HepG2 (cell line): ENCODE measurements around the gene CATSPERD. TPM values are rescaled to one million over a fixed set of nuclear protein-coding genes. Genes with fewer than 3 reads are reported as not detected.
A peak's percentile ranks its signal among the peaks of the same experiment; 100 is the strongest.

Experiments
- ADNP ChIP-seq: sonication (generic); formaldehyde crosslinking; IDR thresholded peaks from 2 replicates; pipeline ENCODE4 v1.4.0; 2020; ENCODE audit warnings: missing genetic modification reagents
- ATF4 ChIP-seq, 2 experiments: fragments of 450-650 bp in 1 of 2; sonication (generic) in 1 of 2; formaldehyde crosslinking; IDR thresholded peaks; 2 replicates each; pipeline versions ENCODE4 v1.5.0 to v1.8.0; 2020 to 2022; ENCODE audit warnings: mild to moderate bottlenecking in 1 of 2, missing genetic modification reagents in 1 of 2
- CBX5 ChIP-seq: sonication (generic); formaldehyde crosslinking; IDR thresholded peaks from 2 replicates; pipeline ENCODE4 v1.4.0; 2020; ENCODE audit warnings: missing genetic modification reagents, borderline replicate concordance
- CCAR2 ChIP-seq: fragments of 200-400 bp; formaldehyde crosslinking; optimal IDR thresholded peaks from 2 replicates; pipeline ENCODE3; 2018; ENCODE audit warnings: low read depth, mild to moderate bottlenecking, low read length, moderate library complexity
- CHD4 ChIP-seq: fragments of 200-600 bp; sonication (generic); IDR thresholded peaks from 2 replicates; pipeline ENCODE4 v1.7.0; 2017; ENCODE audit warnings: mild to moderate bottlenecking, low read length, borderline replicate concordance
- DMAP1 ChIP-seq: IDR thresholded peaks from 2 replicates; pipeline ENCODE4 v1.6.1; 2016
- EHMT2 ChIP-seq: fragments of 200-600 bp; sonication (generic); IDR thresholded peaks from 2 replicates; pipeline ENCODE4 v1.7.0; 2017; ENCODE audit warnings: antibody characterized with exemption, low read depth, low read length, borderline replicate concordance
- ESRRA ChIP-seq: sonication (generic); formaldehyde crosslinking; IDR thresholded peaks from 2 replicates; pipeline ENCODE4 v1.5.1; 2020; ENCODE audit warnings: mild to moderate bottlenecking, low read depth, missing genetic modification reagents
- GATAD2A ChIP-seq: IDR thresholded peaks from 2 replicates; pipeline ENCODE4 v1.6.1; 2016
- GLMP ChIP-seq: sonication (generic); formaldehyde crosslinking; IDR thresholded peaks from 2 replicates; pipeline ENCODE4 v1.9.0; 2021; ENCODE audit warnings: missing genetic modification reagents, mild to moderate bottlenecking, borderline replicate concordance
- IRF9 ChIP-seq: sonication (generic); formaldehyde crosslinking; IDR thresholded peaks from 2 replicates; pipeline ENCODE4 v1.8.0; 2022; ENCODE audit warnings: missing genetic modification reagents, mild to moderate bottlenecking, borderline replicate concordance
- KMT2A ChIP-seq: sonication (generic); formaldehyde crosslinking; IDR thresholded peaks from 2 replicates; pipeline ENCODE4 v1.4.0; 2020; ENCODE audit warnings: missing genetic modification reagents
- POLR2A ChIP-seq, 2 experiments: IDR thresholded peaks; 2 replicates each; pipeline ENCODE4 v1.6.1; 2011; ENCODE audit warnings: low read depth in 2 of 2, low read length in 2 of 2, mild to moderate bottlenecking in 1 of 2, moderate library complexity in 1 of 2; ENCODE audit not compliant: insufficient read depth in 1 of 2
- RELA ChIP-seq: sonication (generic); formaldehyde crosslinking; IDR thresholded peaks from 2 replicates; pipeline ENCODE4 v1.4.0; 2020; ENCODE audit warnings: missing genetic modification reagents
- SMAD1 ChIP-seq: sonication (generic); formaldehyde crosslinking; IDR thresholded peaks from 2 replicates; pipeline ENCODE4 v1.4.0; 2020; ENCODE audit warnings: missing genetic modification reagents, low read depth, mild to moderate bottlenecking, borderline replicate concordance
- SP140L ChIP-seq: sonication (generic); formaldehyde crosslinking; IDR thresholded peaks from 2 replicates; pipeline ENCODE4 v1.4.0; 2020; ENCODE audit warnings: missing genetic modification reagents, borderline replicate concordance
- TEF ChIP-seq: sonication (generic); formaldehyde crosslinking; IDR thresholded peaks from 2 replicates; pipeline ENCODE4 v1.5.0; 2020; ENCODE audit warnings: missing genetic modification reagents
- ZBTB39 ChIP-seq: sonication (generic); formaldehyde crosslinking; IDR thresholded peaks from 2 replicates; pipeline ENCODE4 v1.5.0; 2020; ENCODE audit warnings: missing genetic modification reagents
- ZNF430 ChIP-seq: sonication (generic); formaldehyde crosslinking; IDR thresholded peaks from 2 replicates; pipeline ENCODE4 v1.9.0; 2021; ENCODE audit warnings: mild to moderate bottlenecking, missing genetic modification reagents
- ZNF44 ChIP-seq: sonication (generic); formaldehyde crosslinking; IDR thresholded peaks from 2 replicates; pipeline ENCODE4 v1.5.1; 2020; ENCODE audit warnings: mild to moderate bottlenecking, missing genetic modification reagents
- ZNF563 ChIP-seq: sonication (generic); formaldehyde crosslinking; IDR thresholded peaks from 2 replicates; pipeline ENCODE4 v1.8.0; 2022; ENCODE audit warnings: mild to moderate bottlenecking, moderate library complexity, missing genetic modification reagents
- ZNF747 ChIP-seq: sonication (generic); formaldehyde crosslinking; IDR thresholded peaks from 2 replicates; pipeline ENCODE4 v1.8.1; 2023; ENCODE audit warnings: missing genetic modification reagents, mild to moderate bottlenecking, borderline replicate concordance
- ZNF839 ChIP-seq: sonication (generic); formaldehyde crosslinking; IDR thresholded peaks from 2 replicates; pipeline ENCODE4 v1.4.0; 2020; ENCODE audit warnings: missing genetic modification reagents, mild to moderate bottlenecking, borderline replicate concordance
- ZSCAN20 ChIP-seq: sonication (generic); formaldehyde crosslinking; IDR thresholded peaks from 2 replicates; pipeline ENCODE4 v1.4.0; 2020; ENCODE audit warnings: missing genetic modification reagents, mild to moderate bottlenecking, borderline replicate concordance
- polyA plus RNA-seq, 8 experiments: library from polyadenylated mRNA; depleted of rRNA in 3 of 8; stranded (reverse) in 7 of 8; unstranded in 1 of 8; fragments of >200 nt; fragmentation: Illumina TruSeq in 4 of 8; extraction: Trizol in 4 of 8; gene quantifications; 2 replicates each; pipeline versions ENCODE4 v1.2.1 to v1.2.3, GENCODE V29; 2011 to 2016; ENCODE audit warnings: low read depth in 4 of 8, missing spikeins in 1 of 8, mixed read lengths in 1 of 8; ENCODE audit not compliant: insufficient read depth in 1 of 8
- total RNA-seq, 5 experiments: library from RNA; depleted of rRNA; stranded (reverse); fragments of >200 nt; fragmentation: Illumina TruSeq; extraction: Trizol; gene quantifications; 2 replicates each; pipeline ENCODE4 v1.2.3, GENCODE V29; 2016; ENCODE audit warnings: low read depth in 1 of 5

CATSPERD gene
- total and polyA plus RNA-seq, 2 of the 13 experiments (the other 11 are each of a cell fraction or from before 2014, with no cell fraction given), result 0.04 TPM; not detected in 1

GRCh38 chr19:5790559-5791520 is 70.4 kb downstream of the CATSPERD start, which contains the start of gene DUS3L (continued):
- TF ChIP-seq ATF4 (CRISPR knock-in tag; IDR thresholded peaks at IDR 0.05) (peak in 1 of 2 experiments; percentile 67; a peak in 1 of 4 replicates), RELA (no peak), CCAR2 (no peak), ESRRA (CRISPR knock-in tag) (no peak), TEF (CRISPR knock-in tag) (no peak), ZNF430 (CRISPR knock-in tag) (no peak), ZNF747 (peak; percentile 86), GATAD2A (CRISPR knock-in tag) (peak; percentile 39), ZBTB39 (0 out of 2 replicates have a peak, but pooled peaks have one; percentile 51), POLR2A (IDR thresholded peaks at IDR 0.05; ENCODE audit: insufficient read depth in 1 of 2, low read depth in 2 of 2, low read length in 2 of 2) (peak; percentile 60 to 86), ZNF44 (peak; percentile 87; the same call in 1 of the 2 replicates), CBX5 (CRISPR knock-in tag) (no peak; the same call in 1 of the 2 replicates), ZNF563 (CRISPR knock-in tag) (no peak; the same call in 1 of the 2 replicates), DMAP1 (CRISPR knock-in tag) (peak; percentile 100), GLMP (CRISPR knock-in tag) (no peak), ZNF839 (CRISPR knock-in tag) (peak; percentile 98), ADNP (CRISPR knock-in tag) (no peak), CHD4 (peak; percentile 33; the same call in 1 of the 2 replicates), KMT2A (no peak), ZSCAN20 (CRISPR knock-in tag) (no peak), SP140L (CRISPR knock-in tag) (no peak), IRF9 (CRISPR knock-in tag) (peak; percentile 92; the same call in 1 of the 2 replicates), SMAD1 (CRISPR knock-in tag) (peak; percentile 82; the same call in 1 of the 2 replicates), EHMT2 (no peak; the same call in 1 of the 2 replicates)
